K562 (cell line): ENCODE results near the gene GOLGA8T. TPM values are rescaled to one million over a fixed set of nuclear protein-coding genes. Genes with fewer than 3 reads are reported as not detected.
A peak's percentile ranks its signal among the peaks of the same experiment; 100 is the strongest.
"Not testable (repeated sequence)": the region's sequence is repeated elsewhere in the genome, so short reads cannot be mapped to it uniquely, and the experiment has no call there.

Experiments
- ATAC-seq: fragments of 200-7000 bp; cut with Tn5 transposase; 3 replicates; pipeline ENCODE4 v1.9.1; 2020; ENCODE audit warnings: moderate library complexity
- BruUV-seq: library from RNA; stranded (reverse); fragments of 400-500 nt; replicated peaks from 2 replicates; lab custom pipeline; 2021; lab: Mats Ljungman, UMichigan
- CTCF ChIA-PET: fragments of 300-600 bp; formaldehyde crosslinking; extraction: SDS; loops from one replicate; lab custom pipeline; 2021; ENCODE audit warnings: low intra/inter-chr PET ratio; lab: Yijun Ruan, JAX
- POLR2A ChIA-PET: fragments of 300-600, 350-650 bp; sonication (Branson Sonifier 250); formaldehyde crosslinking; extraction: SDS; loops from one replicate; lab custom pipeline; 2021; ENCODE audit warnings: antibody characterized with exemption, inconsistent platforms; lab: Yijun Ruan, JAX
- DNase-seq, 4 experiments: peaks; one replicate each; pipeline versions ENCODE4 v3.0.0 to v3.0.0-alpha.2; 2011 to 2018; ENCODE audit warnings: low spot score in 3 of 4, mixed read lengths in 3 of 4; ENCODE audit errors: extremely low read depth in 1 of 4
- FAIRE-seq: peaks from 2 replicates; lab custom pipeline; 2011; peaks lifted over from hg19 to GRCh38; lab: Jason Lieb, UNC
- H2AFZ ChIP-seq: 2 replicates; pipeline ENCODE4 v1.6.0; 2011; ENCODE audit warnings: low read depth, low read length, control low read depth, inconsistent platforms
- H3K27ac ChIP-seq: fragments of 200-600 bp; 3 replicates; pipeline ENCODE4 v1.8.0; 2011; ENCODE audit warnings: low read depth, mild to moderate bottlenecking, control low read depth, inconsistent platforms, low read length, moderate library complexity, mixed read lengths; ENCODE audit errors: extremely low read depth
- H3K27me3 ChIP-seq, 2 experiments: fragments of 300-600 bp in 1 of 2; 2 replicates in 1 of 2; 3 replicates in 1 of 2; pipeline versions ENCODE4 v1.6.0 to v1.8.0; 2011; ENCODE audit warnings: inconsistent platforms in 2 of 2, low read length in 2 of 2, mild to moderate bottlenecking in 1 of 2, mixed read lengths in 1 of 2, moderate library complexity in 1 of 2; ENCODE audit not compliant: control insufficient read depth in 2 of 2, insufficient read depth in 2 of 2
- H3K36me3 ChIP-seq: fragments of 300-600 bp; 3 replicates; pipeline ENCODE4 v1.8.0; 2011; ENCODE audit warnings: mild to moderate bottlenecking, low read length, inconsistent platforms; ENCODE audit not compliant: control insufficient read depth, insufficient read depth
- H3K4me1 ChIP-seq, 2 experiments: fragments of 200-600 bp in 1 of 2; replicated peaks in 1 of 2; 2 replicates in 1 of 2; 3 replicates in 1 of 2; pipeline versions ENCODE4 v1.5.1 to v1.8.0; 2011; ENCODE audit warnings: inconsistent platforms in 2 of 2, low read length in 2 of 2, mild to moderate bottlenecking in 1 of 2, mixed read lengths in 1 of 2, moderate library complexity in 1 of 2; ENCODE audit not compliant: control insufficient read depth in 2 of 2, insufficient read depth in 2 of 2
- H3K4me2 ChIP-seq: 2 replicates; pipeline ENCODE4 v1.6.1; 2011; ENCODE audit warnings: low read length, control low read depth, inconsistent platforms, mixed read lengths; ENCODE audit not compliant: insufficient read depth
- H3K4me3 ChIP-seq: fragments of 200-600 bp; sonication (generic), shearing (Covaris generic); 2 replicates; pipeline ENCODE4 v1.5.1; 2016; ENCODE audit warnings: control low read depth, inconsistent platforms
- H3K79me2 ChIP-seq: fragments of 200-600 bp; 3 replicates; pipeline ENCODE4 v1.8.0; 2011; ENCODE audit warnings: low read length, inconsistent platforms; ENCODE audit not compliant: control insufficient read depth, insufficient read depth
- H3K9ac ChIP-seq, 2 experiments: 2 replicates each; pipeline versions ENCODE4 v1.6.0 to v1.6.1; 2011; ENCODE audit warnings: low read depth in 2 of 2, low read length in 2 of 2, control low read depth in 1 of 2, inconsistent platforms in 1 of 2, mild to moderate bottlenecking in 1 of 2, mixed read lengths in 1 of 2; ENCODE audit not compliant: insufficient read depth in 1 of 2
- H3K9me1 ChIP-seq: one replicate; pipeline ENCODE4 v1.6.0; 2011; ENCODE audit warnings: inconsistent platforms, mild to moderate bottlenecking, low read length, moderate library complexity; ENCODE audit not compliant: control insufficient read depth, insufficient read depth
- H3K9me3 ChIP-seq: replicated peaks from 2 replicates; pipeline ENCODE4 v1.5.1; 2011; ENCODE audit warnings: low read depth, low read length, inconsistent platforms; ENCODE audit not compliant: control insufficient read depth, insufficient read depth
- H4K20me1 ChIP-seq: replicated peaks from 2 replicates; pipeline ENCODE4 v1.6.1; 2011; ENCODE audit warnings: low read length, inconsistent platforms, mixed read lengths; ENCODE audit not compliant: control insufficient read depth, insufficient read depth
- ZNF24 ChIP-seq: fragments of 450-650 bp; IDR thresholded peaks from 2 replicates; pipeline ENCODE4 v1.6.1; 2016
- WGBS: fragments of 100-300 bp; shearing (Covaris generic); methylation state at CpG from one replicate; pipeline ENCODE4 v1.1.6; 2016; ENCODE audit warnings: low coverage, mixed read lengths; ENCODE audit not compliant: insufficient coverage; ENCODE audit errors: missing lambda C conversion rate; 5-methylcytosine and 5-hydroxymethylcytosine counted together
- in situ Hi-C: fragments of 300-500 bp; cut with MboI; formaldehyde crosslinking; loops from 4 replicates; pipeline ENCODE4 v1.15.0; 2018; ENCODE audit warnings: inconsistent platforms, mixed read lengths
- intact Hi-C: fragments of 100-400 bp; cut with micrococcal nuclease; formaldehyde crosslinking; loops from 2 replicates; pipeline ENCODE4 v1.14.2; 2022
- polyA plus RNA-seq, 8 experiments: library from polyadenylated mRNA; depleted of rRNA in 4 of 8; stranded (reverse) in 5 of 8; unstranded in 3 of 8; fragments of >200 nt; fragmentation: Nextera tagmentation in 2 of 8; fragmentation: Illumina TruSeq in 1 of 8; extraction: Ambion mirVana in 2 of 8; extraction: Trizol in 1 of 8; gene quantifications; 2 replicates each; pipeline versions ENCODE4 v1.2.1 to v1.2.3, GENCODE V29; 2011 to 2014; ENCODE audit warnings: inconsistent platforms in 1 of 8, missing spikeins in 1 of 8
- total RNA-seq, 7 experiments: library from RNA; depleted of rRNA in 6 of 7; stranded (reverse); fragments of >200 nt in 6 of 7; fragmentation: Illumina TruSeq in 2 of 7; extraction: Trizol in 2 of 7; gene quantifications; 2 replicates each; pipeline versions ENCODE4 v1.2.1 to v1.2.3, GENCODE V29; 2011 to 2021; ENCODE audit warnings: low replicate concordance in 1 of 7

The GOLGA8T gene
- total and polyA plus RNA-seq, 9 of the 15 experiments (the other 6 are each of a cell fraction or from before 2014, with no cell fraction given) = not detected

- H3K4me1 ChIP-seq, POLR2A ChIA-PET, H3K4me3 ChIP-seq, H4K20me1 ChIP-seq, H3K79me2 ChIP-seq, DNase-seq, H2AFZ ChIP-seq, intact Hi-C loops, H3K36me3 ChIP-seq, in situ Hi-C loops, H3K9me1 ChIP-seq, FAIRE-seq, H3K9me3 ChIP-seq, BruUV-seq, H3K27me3 ChIP-seq, CTCF ChIA-PET, H3K4me2 ChIP-seq, H3K27ac ChIP-seq, H3K9ac ChIP-seq: not testable (repeated sequence)
- WGBS = no CpG with 5 or more reads among the region's 8 CpGs
- peak; percentile 64 for ATAC-seq
Measured at GRCh38 chr15:30149891-30150290, 15.0 kb downstream of the GOLGA8T start.

- POLR2A ChIA-PET, H3K9me1 ChIP-seq, H4K20me1 ChIP-seq, CTCF ChIA-PET, DNase-seq, BruUV-seq, H3K9ac ChIP-seq, H3K9me3 ChIP-seq, H3K4me1 ChIP-seq, H3K36me3 ChIP-seq, FAIRE-seq, H3K27ac ChIP-seq, H3K4me3 ChIP-seq, H2AFZ ChIP-seq, intact Hi-C loops, H3K79me2 ChIP-seq, H3K27me3 ChIP-seq, in situ Hi-C loops, H3K4me2 ChIP-seq, ATAC-seq: not testable (repeated sequence)
- TF ChIP-seq ZNF24 = 0 out of 2 replicates have a peak, but pooled peaks have one; percentile 26
- 0% methylated on average over 4 of the region's 4 CpGs for WGBS
Measured at GRCh38 chr15:30162479-30163357, 27.9 kb downstream of the GOLGA8T start.

- ATAC-seq, intact Hi-C loops, POLR2A ChIA-PET, H3K79me2 ChIP-seq, in situ Hi-C loops, CTCF ChIA-PET, FAIRE-seq, H2AFZ ChIP-seq, H4K20me1 ChIP-seq, H3K4me2 ChIP-seq, H3K9me1 ChIP-seq, H3K9ac ChIP-seq, H3K4me1 ChIP-seq, DNase-seq, H3K4me3 ChIP-seq, H3K27ac ChIP-seq, H3K36me3 ChIP-seq, BruUV-seq, H3K27me3 ChIP-seq, H3K9me3 ChIP-seq: not testable (repeated sequence)
- 0% methylated on average over 1 of the region's 2 CpGs for WGBS
Measured at GRCh38 chr15:30163759-30164158, 28.9 kb downstream of the GOLGA8T start.
